Measurements from ENCODE around the gene GLIS1. TPM values are rescaled to one million over a fixed set of nuclear protein-coding genes. Genes with fewer than 3 reads are reported as not detected.

Gene GLIS1
- total RNA-seq, 1 experiment from 2014 or later = 0.14 TPM

DNA sequence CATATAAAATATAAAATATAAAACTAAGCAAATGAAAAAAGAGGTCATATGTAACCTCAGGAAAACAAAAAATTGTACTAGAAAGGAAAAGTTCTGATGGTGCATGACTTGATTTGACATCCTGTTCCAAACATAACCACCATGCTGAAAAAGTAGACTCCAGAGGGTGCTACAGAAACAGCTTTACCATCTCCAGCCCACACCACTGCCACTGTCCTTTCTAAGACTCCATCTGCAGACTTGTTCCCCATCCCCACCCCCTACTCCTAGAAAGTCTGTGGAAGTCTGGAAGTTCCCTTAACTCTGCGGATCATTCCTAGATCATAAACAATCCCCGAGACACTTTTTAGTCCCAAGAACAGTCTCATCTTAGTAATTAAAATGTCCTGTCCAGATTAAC is 20.5 kb downstream of the GLIS1 start:
- no peak for DNase-seq (ENCODE audit: low spot score)

- DNase-seq (ENCODE audit: low spot score) = no peak
Observed at GRCh38 chr1:53717025-53717804, 21.7 kb downstream of the GLIS1 start.

DNA sequence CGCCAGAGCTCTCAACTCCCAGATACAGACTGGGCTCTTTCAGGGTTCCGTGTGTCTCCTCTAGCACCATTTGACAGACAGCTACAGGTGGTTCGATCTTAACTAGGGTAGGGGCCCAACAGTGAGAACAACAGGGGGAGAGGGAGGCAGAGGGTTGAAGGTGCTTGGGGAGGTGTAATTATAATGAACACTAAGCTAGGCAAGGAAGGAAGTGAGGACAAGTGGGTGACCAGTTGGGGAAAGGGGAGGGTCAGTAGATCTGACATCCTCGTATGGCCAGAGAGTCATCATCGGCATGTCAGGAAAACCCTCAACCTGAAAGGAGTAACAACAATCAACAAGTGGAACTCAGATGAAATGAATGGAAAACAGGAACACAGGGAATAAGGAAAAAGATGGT is 22.8 kb downstream of the GLIS1 start:
- no peak for DNase-seq (ENCODE audit: low spot score)

DNA sequence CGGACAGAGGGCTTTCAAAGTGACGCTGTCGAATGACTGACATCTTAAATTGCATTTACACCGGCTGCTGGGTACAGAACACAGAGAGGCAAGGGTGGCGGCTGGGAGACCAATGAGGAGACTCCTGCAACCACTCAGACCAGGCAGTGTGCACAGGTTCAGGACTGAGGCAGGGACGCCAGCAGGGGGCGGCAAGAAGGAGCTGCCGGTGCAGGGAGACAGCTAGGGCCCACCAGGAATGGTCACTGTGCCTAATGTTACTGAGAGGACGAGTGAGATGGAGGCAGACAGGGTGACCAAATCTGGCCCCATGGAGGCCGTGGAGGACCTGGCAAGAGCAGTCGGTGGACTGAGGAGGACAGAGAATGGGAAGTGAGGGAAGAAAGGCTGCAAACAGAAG is 23.5 kb downstream of the GLIS1 start:
- DNase-seq (ENCODE audit: low spot score) = no peak

DNA sequence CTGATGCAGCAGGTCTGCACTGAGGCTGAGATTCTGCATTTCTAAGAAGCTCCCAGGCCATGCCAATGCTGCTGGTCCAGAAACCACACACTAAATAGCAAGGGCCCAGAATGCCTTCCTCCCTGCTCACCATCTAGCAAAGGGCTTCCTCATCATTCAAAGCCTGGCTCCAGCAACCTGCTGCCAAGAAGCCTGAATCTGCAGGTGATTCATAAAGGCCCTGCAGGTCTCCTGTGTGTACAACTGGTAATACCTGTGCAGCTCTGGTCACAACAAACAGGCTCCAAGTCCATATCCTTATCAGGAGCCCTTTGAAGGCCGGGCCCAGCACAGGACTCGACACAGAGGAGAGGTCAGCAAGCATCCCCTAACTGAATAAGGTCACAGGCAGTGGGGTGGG is 26.7 kb downstream of the GLIS1 start:
- DNase-seq (ENCODE audit: low spot score) = no peak

- DNase-seq (ENCODE audit: low spot score) = no peak
Observed at GRCh38 chr1:53710584-53710983, 28.4 kb downstream of the GLIS1 start.

GRCh38 chr1:53708687-53709086 is 30.3 kb downstream of the GLIS1 start:
- no peak for DNase-seq (ENCODE audit: low spot score)

- no peak for DNase-seq (ENCODE audit: low spot score)
Observed at GRCh38 chr1:53706356-53706755, 32.6 kb downstream of the GLIS1 start.

GRCh38 chr1:53705446-53706096 is 33.4 kb downstream of the GLIS1 start:
- no peak for DNase-seq (ENCODE audit: low spot score)

GRCh38 chr1:53704804-53705445 is 34.0 kb downstream of the GLIS1 start:
- DNase-seq (ENCODE audit: low spot score) = no peak

DNA sequence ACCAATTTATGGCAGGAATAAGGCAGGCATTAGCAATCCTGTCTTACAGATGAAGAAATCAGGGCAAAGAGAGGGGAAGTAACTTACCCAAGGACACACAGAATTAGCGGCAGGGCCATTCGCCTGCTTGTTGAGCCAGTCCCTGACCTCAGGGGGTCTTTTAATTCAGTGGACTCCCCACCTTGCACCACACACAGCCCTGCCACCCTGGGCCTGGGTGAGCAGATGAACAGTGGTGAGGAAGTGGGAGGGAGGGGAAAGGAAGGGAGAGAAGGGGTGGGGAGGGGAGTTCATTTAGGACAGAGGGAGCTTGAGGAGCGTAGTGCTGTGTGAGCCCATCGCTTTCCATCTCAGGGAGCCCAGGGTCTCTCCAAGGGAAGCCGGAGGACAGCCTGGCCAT is 34.7 kb downstream of the GLIS1 start:
- DNase-seq (ENCODE audit: low spot score) = no peak

- DNase-seq (ENCODE audit: low spot score) = no peak
Observed at GRCh38 chr1:53703174-53703573, 35.8 kb downstream of the GLIS1 start.

- DNase-seq (ENCODE audit: low spot score) = no peak
Observed at GRCh38 chr1:53702341-53702740, 36.6 kb downstream of the GLIS1 start.

GRCh38 chr1:53700776-53701175 is 38.2 kb downstream of the GLIS1 start:
- DNase-seq (ENCODE audit: low spot score) = no peak

DNA sequence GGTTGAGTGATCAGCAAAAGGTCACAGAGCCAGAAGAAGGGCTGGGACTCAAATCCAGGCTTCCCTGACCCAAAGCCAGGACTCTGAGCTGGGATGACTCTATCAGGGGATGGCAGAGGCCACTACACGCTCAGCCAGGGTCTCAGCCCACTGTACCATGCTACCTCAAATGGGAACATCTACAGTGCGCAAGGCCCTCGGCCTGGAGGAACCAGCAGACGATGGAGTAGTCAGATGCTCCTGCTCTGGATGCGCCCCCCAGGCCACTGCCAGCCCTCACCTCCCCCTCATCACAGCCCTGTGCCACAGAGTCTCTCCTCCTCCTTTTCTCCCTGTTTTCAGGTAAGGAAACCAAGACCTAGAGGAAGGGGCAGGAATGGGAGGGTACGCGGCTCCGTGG is 39.0 kb downstream of the GLIS1 start:
- no peak for DNase-seq (ENCODE audit: low spot score)

- DNase-seq (ENCODE audit: low spot score) = no peak
Observed at GRCh38 chr1:53698384-53698980, 40.5 kb downstream of the GLIS1 start.

GRCh38 chr1:53697721-53698383 is 41.1 kb downstream of the GLIS1 start:
- no peak for DNase-seq (ENCODE audit: low spot score)

GRCh38 chr1:53696990-53697389 is 42.0 kb downstream of the GLIS1 start:
- no peak for DNase-seq (ENCODE audit: low spot score)

GRCh38 chr1:53696571-53696970 is 42.4 kb downstream of the GLIS1 start:
- no peak for DNase-seq (ENCODE audit: low spot score)

- DNase-seq (ENCODE audit: low spot score) = no peak
Observed at GRCh38 chr1:53696051-53696450, 42.9 kb downstream of the GLIS1 start.

DNA sequence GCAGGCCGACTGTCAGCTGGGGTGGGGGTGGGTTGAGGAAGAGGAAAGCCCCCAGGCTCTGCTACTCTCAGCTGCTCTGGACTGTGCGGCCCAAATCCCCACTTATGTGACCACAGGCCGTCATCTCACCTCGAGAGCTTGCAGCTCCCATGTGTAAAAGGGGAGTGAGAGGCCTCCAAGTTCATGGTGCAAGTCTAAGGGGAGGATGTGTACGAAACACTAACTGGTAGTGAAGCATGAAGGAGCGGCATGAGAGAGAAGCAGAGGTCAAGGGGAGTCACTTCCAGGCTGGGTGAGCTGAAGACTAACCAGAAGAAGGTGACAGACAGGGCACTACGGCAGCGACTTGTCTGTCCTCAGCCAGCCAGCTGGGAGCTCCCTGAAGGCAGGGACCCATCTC is 43.8 kb downstream of the GLIS1 start:
- no peak for DNase-seq (ENCODE audit: low spot score)

DNA sequence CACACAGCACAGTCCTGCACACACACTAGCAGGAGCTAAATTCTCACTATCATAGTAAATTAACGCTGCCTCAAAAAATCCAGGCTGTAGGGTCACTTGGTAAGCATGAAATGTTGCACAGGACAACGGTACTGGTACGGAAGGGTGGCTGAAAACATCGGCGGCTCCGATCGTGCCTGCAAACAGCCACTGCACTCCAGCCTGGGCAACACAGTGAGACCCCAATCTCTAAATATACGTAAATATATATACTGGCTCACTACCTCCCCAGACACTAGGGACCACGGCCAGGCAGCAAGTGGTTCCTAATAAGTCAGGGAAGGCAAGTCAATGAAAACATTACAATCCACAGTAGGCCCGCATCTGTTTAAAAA is 44.3 kb downstream of the GLIS1 start:
- no peak for DNase-seq (ENCODE audit: low spot score)
